Panc1 (cell line): ENCODE measurements around the gene PKD1.

ENCODE experiments used
- CTCF ChIP-seq: fragments of 450-650 bp; IDR thresholded peaks from 2 replicates; pipeline ENCODE4 v1.5.1; 2017; ENCODE audit warnings: mild to moderate bottlenecking
- POLR2AphosphoS5 ChIP-seq: IDR thresholded peaks from 2 replicates; pipeline ENCODE4 v1.6.1; 2012; ENCODE audit warnings: mild to moderate bottlenecking, low read depth, low read length, moderate library complexity
- REST ChIP-seq, 2 experiments: IDR thresholded peaks; 2 replicates each; pipeline ENCODE4 v1.6.1; 2011 to 2012; ENCODE audit warnings: low read depth in 2 of 2, control low read depth in 1 of 2, low read length in 1 of 2, mild to moderate bottlenecking in 1 of 2, moderate library complexity in 1 of 2; ENCODE audit not compliant: insufficient read depth in 1 of 2
- SIN3A ChIP-seq: IDR thresholded peaks from 2 replicates; pipeline ENCODE4 v1.6.1; 2012; ENCODE audit warnings: low read depth, mild to moderate bottlenecking, low read length, moderate library complexity, borderline replicate concordance; ENCODE audit not compliant: insufficient read depth
- TCF7L2 ChIP-seq: IDR thresholded peaks from 2 replicates; pipeline ENCODE4 v1.6.1; 2011; ENCODE audit warnings: mild to moderate bottlenecking, low read depth, low read length, inconsistent platforms

- TF ChIP-seq CTCF: no peak
- no peak for TF ChIP-seq POLR2AphosphoS5
- no peak for TF ChIP-seq SIN3A
- no peak for TF ChIP-seq REST (IDR thresholded peaks at IDR 0.05; ENCODE audit: insufficient read depth in 1 of 2, low read depth in 2 of 2, low read length in 1 of 2)
- no peak for TF ChIP-seq TCF7L2
Measured at GRCh38 chr16:2160915-2161551, 25.3 kb upstream of the PKD1 start.
